ENCODE data around the gene COQ5.
"Not testable (repeated sequence)": the region's sequence is repeated elsewhere in the genome, so short reads cannot be mapped to it uniquely, and the experiment has no call there.

COQ5 gene

GRCh38 chr12:120522568-120522967, 6.4 kb downstream of the COQ5 start:
- H3K4me3 ChIP-seq (ENCODE audit: low read depth, low read length) = no peak overlapping the region
- no peak for TF ChIP-seq CTCF (IDR thresholded peaks at IDR 0.05; ENCODE audit: low read depth, low read length)

DNA sequence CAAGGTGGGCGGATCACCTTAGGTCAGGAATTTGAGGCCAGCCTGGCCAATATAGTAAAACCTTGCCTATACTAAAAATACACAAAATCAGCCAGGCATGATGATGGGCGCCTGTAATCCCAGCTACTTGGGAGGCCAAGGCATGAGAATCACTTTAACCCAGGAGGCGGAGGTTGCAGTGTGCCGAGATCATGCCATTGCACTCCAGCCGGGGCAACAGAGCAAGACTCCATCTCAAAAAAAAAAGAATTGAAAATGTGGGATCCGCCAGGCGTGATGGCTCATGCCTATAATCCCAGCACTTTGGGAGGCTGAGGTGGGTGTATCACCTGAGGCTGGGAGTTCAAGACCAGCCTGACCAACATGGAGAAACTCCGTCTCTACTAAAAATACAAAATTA, 9.6 kb downstream of the COQ5 start:
- H3K4me3 ChIP-seq (ENCODE audit: low read depth, low read length) = not testable (repeated sequence)

DNA sequence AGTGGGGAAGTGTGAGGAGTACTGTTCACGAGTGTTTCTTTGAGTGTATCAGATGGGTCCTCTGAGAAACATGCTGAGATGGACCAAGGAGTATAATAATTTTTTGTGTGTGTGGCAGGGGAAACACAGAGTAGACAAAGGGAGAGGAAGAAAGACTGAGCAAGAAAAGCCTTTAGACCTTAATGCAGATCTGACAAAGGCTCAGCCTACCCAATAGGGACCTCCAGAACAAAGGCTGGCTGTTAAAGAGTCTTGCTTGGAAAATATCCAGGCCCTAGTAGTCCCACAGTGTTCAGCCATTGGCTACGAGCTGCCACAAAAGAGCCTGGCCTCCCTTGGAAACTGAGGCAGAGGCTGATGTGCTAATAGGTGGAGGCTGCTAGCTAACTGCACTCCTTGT, 13.5 kb downstream of the COQ5 start:
- no peak for TF ChIP-seq CTCF (IDR thresholded peaks at IDR 0.05; ENCODE audit: low read depth, low read length)
- H3K4me3 ChIP-seq (ENCODE audit: low read depth, low read length) = no peak overlapping the region

DNA sequence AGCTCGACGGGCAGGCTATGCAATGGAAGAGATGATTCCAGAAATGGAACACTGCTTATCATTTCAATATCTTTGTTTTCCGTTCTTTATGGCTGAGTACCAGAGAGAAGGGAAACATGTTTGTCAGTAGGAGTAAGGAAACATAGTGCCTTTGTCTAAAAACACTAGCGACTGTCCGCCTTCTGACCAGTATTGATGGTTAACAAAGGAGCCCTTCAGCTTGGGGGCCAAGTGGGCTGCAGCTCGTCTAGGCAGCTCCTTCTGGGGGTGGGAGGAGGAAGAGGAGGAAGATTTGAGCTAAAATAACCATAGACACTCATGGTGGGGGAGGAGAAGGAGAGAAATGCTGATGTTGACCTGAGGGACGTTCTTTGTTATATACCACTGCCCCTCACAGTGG, 15.0 kb downstream of the COQ5 start:
- H3K4me3 ChIP-seq (ENCODE audit: low read depth, low read length) = no peak overlapping the region
- TF ChIP-seq CTCF (IDR thresholded peaks at IDR 0.05; ENCODE audit: low read depth, low read length) = no peak

DNA sequence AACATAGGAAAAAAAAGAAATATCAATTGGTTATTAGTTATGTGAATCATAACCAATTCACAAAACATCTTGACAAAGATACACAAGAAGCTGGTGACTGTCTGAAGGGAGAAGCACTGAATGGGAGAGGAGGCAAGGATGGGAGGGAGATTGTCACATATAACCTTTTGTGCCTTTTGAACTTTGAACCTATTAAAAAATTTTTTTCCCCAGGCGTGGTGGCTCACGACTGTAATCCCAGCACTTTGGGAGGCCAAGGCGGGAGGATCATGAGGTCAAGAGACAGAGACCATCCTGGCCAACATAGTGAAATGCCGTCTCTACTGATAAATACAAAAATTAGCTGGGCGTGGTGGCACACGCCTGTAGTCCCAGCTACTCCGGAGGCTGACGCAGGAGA, 20.4 kb downstream of the COQ5 start:
- H3K4me3 ChIP-seq (ENCODE audit: low read depth, low read length) = no peak overlapping the region
- no peak for TF ChIP-seq CTCF (IDR thresholded peaks at IDR 0.05; ENCODE audit: low read depth, low read length)

DNA sequence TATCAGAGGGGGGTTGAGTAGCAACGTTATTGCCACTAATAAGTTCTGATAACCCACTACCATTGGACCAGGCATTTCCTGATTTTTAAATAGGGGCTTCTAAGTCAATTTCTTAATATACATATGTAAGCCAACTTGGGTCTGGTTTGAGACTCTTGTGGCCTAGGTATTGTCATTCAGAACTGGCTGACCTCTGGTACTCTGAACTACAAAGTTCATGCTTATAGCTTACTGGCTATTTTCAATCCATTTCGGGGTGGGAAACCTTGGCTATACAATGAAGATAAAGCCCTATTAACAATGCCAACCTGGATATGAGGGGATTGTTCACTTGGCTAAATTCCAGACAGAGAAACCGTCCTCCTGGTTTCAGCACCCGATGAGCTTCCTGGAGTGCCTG, 24.4 kb downstream of the COQ5 start:
- H3K4me3 ChIP-seq (ENCODE audit: low read depth, low read length) = no peak overlapping the region
- TF ChIP-seq CTCF (IDR thresholded peaks at IDR 0.05; ENCODE audit: low read depth, low read length) = no peak

GRCh38 chr12:120500581-120500980, 28.4 kb downstream of the COQ5 start:
- TF ChIP-seq CTCF (IDR thresholded peaks at IDR 0.05; ENCODE audit: low read depth, low read length) = no peak
- H3K4me3 ChIP-seq (ENCODE audit: low read depth, low read length) = no peak overlapping the region

DNA sequence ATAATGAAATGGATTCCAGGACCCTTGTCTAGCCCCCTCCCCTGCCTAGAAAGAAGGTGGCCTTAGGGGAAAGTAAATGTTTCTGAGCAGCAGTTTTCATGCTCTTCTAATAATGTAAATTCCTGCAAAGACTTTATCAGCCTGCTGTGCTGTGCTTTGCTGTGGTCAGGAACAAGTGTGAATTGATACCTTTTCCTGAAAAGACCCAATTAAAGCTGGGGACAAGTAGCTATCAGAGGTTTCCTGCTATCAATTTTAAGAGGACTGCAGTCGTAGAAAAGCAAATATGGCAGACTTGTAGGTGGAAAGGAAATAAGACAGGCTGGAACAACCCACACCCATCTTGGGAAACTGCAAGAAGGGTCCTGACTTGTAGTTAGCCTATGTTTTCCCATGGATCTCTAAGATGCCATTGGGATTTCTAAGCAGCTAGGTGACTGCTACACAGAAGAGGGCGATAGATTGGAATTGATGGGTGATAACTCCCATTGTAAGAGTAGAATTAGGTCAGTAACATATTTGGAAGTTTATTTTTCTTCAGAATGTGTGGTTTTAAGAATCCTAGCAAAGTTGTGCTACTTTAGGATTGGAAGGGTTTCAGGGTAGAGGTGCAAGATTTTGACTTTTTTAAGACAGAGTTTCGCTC, 30.0 kb downstream of the COQ5 start:
- H3K4me3 ChIP-seq (ENCODE audit: low read depth, low read length) = no peak overlapping the region
- TF ChIP-seq CTCF (IDR thresholded peaks at IDR 0.05; ENCODE audit: low read depth, low read length) = no peak

Measured in WI38 (cell line).